Hepatocyte (in vitro differentiated cells): Measurements from ENCODE around the gene MYLIP.

ENCODE experiments used
- EZH2 ChIP-seq: fragments of 200-600 bp; sonication (generic); IDR thresholded peaks from 2 replicates; pipeline ENCODE4 v1.6.1; 2016; ENCODE audit warnings: antibody characterized with exemption, mild to moderate bottlenecking, borderline replicate concordance
- EZH2phosphoT487 ChIP-seq: fragments of 200-600 bp; sonication (generic); IDR thresholded peaks from one replicate; pipeline ENCODE4 v1.6.1; 2018; ENCODE audit warnings: antibody characterized with exemption, mild to moderate bottlenecking, low read depth, moderate library complexity; ENCODE audit not compliant: unreplicated experiment, severe bottlenecking
- TF ChIP-seq, protein P1 (sequence below): fragments of 200-600 bp; sonication (generic); IDR thresholded peaks from 2 replicates; pipeline ENCODE4 v1.5.1; 2016; ENCODE audit warnings: antibody characterized with exemption, mild to moderate bottlenecking; ENCODE audit not compliant: poor library complexity

DNA sequence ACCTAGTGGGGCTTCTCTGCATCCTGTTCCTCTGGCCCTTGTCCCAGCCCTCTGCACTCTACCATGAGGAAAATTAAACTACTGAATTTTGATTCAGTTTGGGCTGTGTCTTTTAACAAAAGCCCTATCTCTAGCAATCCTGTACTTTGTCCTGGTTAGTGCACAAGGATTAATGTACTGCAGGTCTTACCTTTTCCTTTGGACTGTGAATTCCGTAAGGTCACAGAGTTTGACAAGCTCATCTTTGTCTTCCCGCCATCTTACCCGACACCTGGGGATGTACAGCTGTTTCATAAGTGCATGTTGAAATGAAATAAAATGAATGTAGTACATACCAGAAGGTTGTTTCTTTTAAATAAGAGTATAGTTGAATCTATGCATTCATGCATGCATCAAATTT lies 41.5 kb upstream of the MYLIP start:
- TF ChIP-seq, protein P1, sequence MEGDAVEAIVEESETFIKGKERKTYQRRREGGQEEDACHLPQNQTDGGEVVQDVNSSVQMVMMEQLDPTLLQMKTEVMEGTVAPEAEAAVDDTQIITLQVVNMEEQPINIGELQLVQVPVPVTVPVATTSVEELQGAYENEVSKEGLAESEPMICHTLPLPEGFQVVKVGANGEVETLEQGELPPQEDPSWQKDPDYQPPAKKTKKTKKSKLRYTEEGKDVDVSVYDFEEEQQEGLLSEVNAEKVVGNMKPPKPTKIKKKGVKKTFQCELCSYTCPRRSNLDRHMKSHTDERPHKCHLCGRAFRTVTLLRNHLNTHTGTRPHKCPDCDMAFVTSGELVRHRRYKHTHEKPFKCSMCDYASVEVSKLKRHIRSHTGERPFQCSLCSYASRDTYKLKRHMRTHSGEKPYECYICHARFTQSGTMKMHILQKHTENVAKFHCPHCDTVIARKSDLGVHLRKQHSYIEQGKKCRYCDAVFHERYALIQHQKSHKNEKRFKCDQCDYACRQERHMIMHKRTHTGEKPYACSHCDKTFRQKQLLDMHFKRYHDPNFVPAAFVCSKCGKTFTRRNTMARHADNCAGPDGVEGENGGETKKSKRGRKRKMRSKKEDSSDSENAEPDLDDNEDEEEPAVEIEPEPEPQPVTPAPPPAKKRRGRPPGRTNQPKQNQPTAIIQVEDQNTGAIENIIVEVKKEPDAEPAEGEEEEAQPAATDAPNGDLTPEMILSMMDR: no peak
- no peak for TF ChIP-seq EZH2
- no peak for TF ChIP-seq EZH2phosphoT487
